ENCODE results near the gene CXCR1.
"Not testable (repeated sequence)": the region's sequence is repeated elsewhere in the genome, so short reads cannot be mapped to it uniquely, and the experiment has no call there.

The CXCR1 gene

GRCh38 chr2:218155953-218156479 is 10.7 kb downstream of the CXCR1 start:
- DNase-seq, result no peak

GRCh38 chr2:218152777-218153176 is 14.0 kb downstream of the CXCR1 start:
- DNase-seq, result no peak

- no peak for DNase-seq
These were observed 14.6 kb downstream of the CXCR1 start for GRCh38 chr2:218152172-218152571.

GRCh38 chr2:218149848-218150440 is 16.8 kb downstream of the CXCR1 start:
- no peak for DNase-seq

- DNase-seq, result no peak
These were observed 17.7 kb downstream of the CXCR1 start for GRCh38 chr2:218149098-218149497.

GRCh38 chr2:218146056-218146455 is 20.7 kb downstream of the CXCR1 start:
- no peak for DNase-seq

GRCh38 chr2:218145124-218145523 is 21.6 kb downstream of the CXCR1 start:
- no peak for DNase-seq

- DNase-seq, result no peak
These were observed 28.7 kb downstream of the CXCR1 start for GRCh38 chr2:218138047-218138446.

GRCh38 chr2:218137514-218137913 is 29.2 kb downstream of the CXCR1 start:
- DNase-seq, result no peak

- DNase-seq, result no peak
These were observed 35.9 kb downstream of the CXCR1 start for GRCh38 chr2:218130822-218131221.

- no peak for DNase-seq
These were observed 36.4 kb downstream of the CXCR1 start for GRCh38 chr2:218130377-218130776.

- no peak for DNase-seq
These were observed 37.2 kb downstream of the CXCR1 start for GRCh38 chr2:218129458-218130135.

GRCh38 chr2:218128781-218129457 is 37.8 kb downstream of the CXCR1 start:
- DNase-seq, result no peak

- no peak for DNase-seq
These were observed 38.8 kb downstream of the CXCR1 start for GRCh38 chr2:218127929-218128455.

- DNase-seq, result no peak
These were observed 41.1 kb downstream of the CXCR1 start, which contains the start of gene CXCR2 for GRCh38 chr2:218125626-218126080. Gene CXCR2, plus strand, starts transcription at chr2:218126028. Its CDS starts 8,774 bp downstream, at chr2:218134802.

- no peak for DNase-seq
These were observed 41.7 kb downstream of the CXCR1 start for GRCh38 chr2:218125095-218125494.

GRCh38 chr2:218123986-218124385 is 42.8 kb downstream of the CXCR1 start:
- no peak for DNase-seq

- not testable (repeated sequence) for DNase-seq
These were observed 44.5 kb downstream of the CXCR1 start for GRCh38 chr2:218122286-218122685.

- DNase-seq, result not testable (repeated sequence)
These were observed 45.0 kb downstream of the CXCR1 start for GRCh38 chr2:218121789-218122188.

Data from NCI-H82 (cell line).